HG03442 (cell line): ENCODE results near the gene CAMTA1.
"Not testable (repeated sequence)": the region's sequence is repeated elsewhere in the genome, so short reads cannot be mapped to it uniquely, and the experiment has no call there.

Experiments used
- ATAC-seq: cut with Tn5 transposase; IDR thresholded peaks from one replicate; pipeline ENCODE4 v1.9.1; 2021; ENCODE audit warnings: mild to moderate bottlenecking, moderate library complexity; ENCODE audit not compliant: unreplicated experiment

The CAMTA1 gene

GRCh38 chr1:7708065-7708464 lies 922.8 kb downstream of the CAMTA1 start:
- ATAC-seq = not testable (repeated sequence)

- ATAC-seq = no peak
These were observed 925.6 kb downstream of the CAMTA1 start for GRCh38 chr1:7710859-7711258.

DNA sequence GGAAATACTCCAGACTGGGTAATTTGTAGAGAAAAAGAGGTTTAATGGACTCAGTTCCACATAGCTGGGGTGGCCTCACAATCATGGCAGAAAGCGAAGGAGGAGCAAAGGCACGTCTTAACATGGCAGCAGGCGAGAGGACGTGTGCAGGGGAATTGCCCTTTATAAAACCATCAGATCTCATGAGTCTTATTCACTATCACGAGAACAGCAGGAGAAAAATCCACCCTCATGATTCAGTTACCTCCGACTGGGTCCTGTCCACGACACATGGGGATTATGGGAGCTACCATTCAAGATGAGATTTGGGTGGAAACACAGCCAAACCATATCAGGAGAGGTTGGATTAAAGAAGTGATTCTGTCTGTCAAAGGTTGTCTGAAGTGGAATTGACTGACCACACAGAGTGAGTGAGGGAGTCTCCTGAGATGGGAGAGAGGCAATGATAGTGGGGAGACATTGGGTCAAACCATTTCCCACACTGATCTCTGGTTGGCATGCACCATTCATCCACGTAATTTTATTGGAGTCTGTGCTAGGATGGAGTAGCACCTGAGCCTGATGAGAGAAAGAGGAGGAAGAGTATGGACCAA lies 927.6 kb downstream of the CAMTA1 start:
- ATAC-seq = no peak

- no peak for ATAC-seq
These were observed 931.3 kb downstream of the CAMTA1 start for GRCh38 chr1:7716506-7716905.

- no peak for ATAC-seq
These were observed 932.6 kb downstream of the CAMTA1 start for GRCh38 chr1:7717748-7718368.

- no peak for ATAC-seq
These were observed 934.3 kb downstream of the CAMTA1 start for GRCh38 chr1:7719468-7720094.

DNA sequence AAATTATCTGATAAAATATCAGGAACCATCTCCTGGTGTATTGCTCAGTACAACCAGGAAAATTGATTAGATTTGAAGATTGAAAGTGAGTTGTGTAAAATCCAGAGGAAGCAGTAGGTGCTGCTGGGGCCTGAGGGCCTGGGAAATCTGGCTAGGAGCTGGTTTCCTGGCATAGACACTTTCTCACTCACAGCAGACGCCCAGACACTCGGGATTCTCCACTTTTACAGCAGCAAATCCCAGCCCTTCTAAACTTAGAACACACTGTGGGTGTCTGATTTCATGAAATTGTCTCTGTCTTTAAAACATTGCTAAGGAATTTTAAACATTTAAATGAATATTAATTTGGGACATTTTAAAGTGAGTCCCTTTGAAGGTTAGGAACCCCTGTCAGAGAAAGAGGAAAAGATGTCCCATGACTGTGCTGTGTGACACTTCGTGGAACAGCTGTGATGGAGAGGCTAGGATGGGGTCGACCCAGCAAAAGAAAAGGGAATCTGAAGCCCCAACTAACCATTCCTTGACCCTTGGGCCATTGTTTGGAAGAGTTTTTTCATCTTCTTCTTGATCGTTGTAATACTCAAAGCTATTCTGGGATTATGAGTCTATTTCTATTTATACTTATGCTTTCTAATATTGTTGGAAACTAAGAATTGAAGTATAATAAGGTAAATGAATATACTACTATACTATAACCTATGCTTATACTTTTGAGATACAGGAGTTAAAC lies 936.9 kb downstream of the CAMTA1 start:
- ATAC-seq = no peak

- ATAC-seq = no peak
These were observed 937.4 kb downstream of the CAMTA1 start for GRCh38 chr1:7722670-7723012.

- no peak for ATAC-seq
These were observed 941.4 kb downstream of the CAMTA1 start for GRCh38 chr1:7726623-7727022.

- no peak for ATAC-seq
These were observed 942.7 kb downstream of the CAMTA1 start for GRCh38 chr1:7727809-7728471.

DNA sequence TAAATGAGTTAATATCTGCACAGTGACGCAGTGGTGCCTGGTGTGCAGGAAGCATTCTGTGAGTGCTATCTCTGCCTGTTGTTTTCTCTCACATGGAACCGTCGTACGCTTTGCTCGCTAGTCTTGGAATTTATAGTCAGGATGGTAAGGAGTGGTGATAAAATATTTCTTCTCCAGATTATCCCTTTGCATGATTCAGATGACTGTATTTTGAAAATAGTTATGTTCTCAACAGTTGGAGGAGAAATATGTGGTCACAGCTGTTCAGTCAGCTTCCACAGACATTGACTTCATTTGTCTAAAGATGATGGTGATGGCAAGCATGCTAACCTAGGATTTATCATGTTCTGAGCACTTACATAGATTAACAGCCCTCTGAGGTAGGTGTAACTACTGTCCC lies 944.5 kb downstream of the CAMTA1 start:
- no peak for ATAC-seq

DNA sequence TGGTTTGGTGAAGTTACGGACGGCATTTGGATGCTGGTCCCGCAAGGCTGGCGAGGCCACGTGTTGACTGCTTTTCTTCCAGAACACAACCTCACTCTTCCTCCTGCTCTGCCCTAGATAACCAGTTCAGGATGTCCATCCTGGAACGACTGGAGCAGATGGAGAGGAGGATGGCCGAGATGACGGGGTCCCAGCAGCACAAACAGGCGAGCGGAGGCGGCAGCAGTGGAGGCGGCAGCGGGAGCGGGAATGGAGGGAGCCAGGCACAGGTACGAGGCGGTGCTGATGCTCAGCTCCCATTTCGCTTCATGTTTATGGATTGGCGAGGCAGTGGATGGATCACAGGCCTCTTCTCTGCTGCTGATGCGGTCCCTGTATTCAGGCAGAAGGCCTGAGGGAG lies 947.1 kb downstream of the CAMTA1 start:
- no peak for ATAC-seq

GRCh38 chr1:7733276-7733675 lies 948.0 kb downstream of the CAMTA1 start:
- no peak for ATAC-seq

- ATAC-seq = no peak
These were observed 952.8 kb downstream of the CAMTA1 start for GRCh38 chr1:7738044-7738443.

- no peak for ATAC-seq
These were observed 958.1 kb downstream of the CAMTA1 start for GRCh38 chr1:7743346-7743745.

GRCh38 chr1:7744882-7745281 lies 959.6 kb downstream of the CAMTA1 start:
- ATAC-seq = no peak

DNA sequence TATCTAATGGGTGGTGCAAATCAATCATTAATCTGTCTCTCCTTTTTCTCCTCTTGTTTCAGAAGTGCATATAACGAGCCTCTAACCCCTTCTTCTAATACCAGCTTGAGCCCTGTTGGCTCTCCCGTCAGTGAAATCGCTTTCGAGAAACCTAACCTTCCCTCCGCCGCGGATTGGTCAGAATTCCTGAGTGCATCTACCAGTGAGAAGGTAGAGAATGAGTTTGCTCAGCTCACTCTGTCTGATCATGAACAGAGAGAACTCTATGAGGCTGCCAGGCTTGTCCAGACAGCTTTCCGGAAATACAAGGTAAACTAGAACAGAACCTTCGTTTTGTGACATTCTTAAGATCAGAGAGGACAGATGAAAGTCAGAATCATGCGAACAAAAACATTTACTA lies 960.5 kb downstream of the CAMTA1 start:
- ATAC-seq = no peak

DNA sequence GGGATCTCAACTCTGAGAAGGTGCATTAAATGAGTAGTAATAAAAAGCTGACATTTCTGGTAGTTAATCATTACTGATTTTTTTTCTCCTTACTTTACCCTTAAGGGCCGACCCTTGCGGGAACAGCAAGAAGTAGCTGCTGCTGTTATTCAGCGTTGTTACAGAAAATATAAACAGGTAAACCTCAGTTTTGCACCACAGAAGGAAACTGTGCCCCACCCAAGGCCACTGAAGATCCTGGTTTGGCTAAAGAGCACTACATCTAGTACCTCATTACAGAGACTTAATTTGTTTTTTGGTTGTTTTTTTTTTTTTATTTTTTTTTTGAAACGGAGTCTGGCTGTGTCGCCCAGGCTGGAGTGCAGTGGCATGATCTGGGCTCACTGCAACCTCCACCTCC lies 962.4 kb downstream of the CAMTA1 start:
- ATAC-seq = no peak

- ATAC-seq = no peak
These were observed 963.9 kb downstream of the CAMTA1 start for GRCh38 chr1:7749126-7749525.

DNA sequence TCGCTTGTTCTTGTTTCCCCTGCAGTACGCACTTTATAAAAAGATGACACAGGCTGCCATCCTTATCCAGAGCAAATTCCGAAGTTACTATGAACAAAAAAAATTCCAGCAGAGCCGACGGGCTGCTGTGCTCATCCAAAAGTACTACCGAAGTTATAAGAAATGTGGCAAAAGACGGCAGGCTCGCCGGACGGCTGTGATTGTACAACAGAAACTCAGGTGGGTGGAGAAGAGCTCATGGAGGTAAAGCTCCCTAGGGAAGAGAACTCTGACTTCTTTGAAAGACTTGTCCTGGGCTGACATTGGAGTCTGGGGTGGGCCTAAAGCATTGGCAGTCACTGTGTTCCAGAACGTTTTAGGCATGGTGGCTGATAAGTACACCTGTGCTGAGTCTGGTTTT lies 965.9 kb downstream of the CAMTA1 start:
- ATAC-seq = no peak
